SK-N-MC (cell line): ENCODE data around the gene PET100.

Source experiments
- EZH2 ChIP-seq: fragments of 200-600 bp; sonication (generic); IDR thresholded peaks from one replicate; pipeline ENCODE4 v1.6.1; 2017; ENCODE audit warnings: antibody characterized with exemption
- POLR2AphosphoS5 ChIP-seq: IDR thresholded peaks from 2 replicates; pipeline ENCODE4 v1.6.1; 2012; ENCODE audit warnings: mild to moderate bottlenecking, low read depth, low read length, borderline replicate concordance

- TF ChIP-seq POLR2AphosphoS5 (no peak), EZH2 (no peak)
These were observed 31.9 kb upstream of the PET100 start for GRCh38 chr19:7597689-7598088.
